SK-N-SH (cell line): ENCODE data around the gene NTPCR. TPM values are rescaled to one million over a fixed set of nuclear protein-coding genes. Genes with fewer than 3 reads are reported as not detected.

ENCODE experiments used
- CTCF ChIA-PET: fragments of 300-600, 350-600 bp; formaldehyde crosslinking; extraction: SDS; loops from one replicate; lab custom pipeline; 2021; lab: Yijun Ruan, JAX
- POLR2A ChIA-PET: fragments of 350-600 bp; sonication (Branson Sonifier 250); formaldehyde crosslinking; extraction: SDS; loops from one replicate; lab custom pipeline; 2020; ENCODE audit warnings: antibody characterized with exemption, inconsistent platforms; lab: Yijun Ruan, JAX
- DNase-seq: peaks from one replicate; pipeline ENCODE4 v3.0.0; 2012
- H2AFZ ChIP-seq: fragments of 200-600 bp; sonication (generic); 2 replicates; pipeline ENCODE4 v1.8.1; 2016; ENCODE audit warnings: antibody characterized with exemption, mild to moderate bottlenecking, low read depth
- H3F3A ChIP-seq: fragments of 200-600 bp; sonication (generic); replicated peaks from 2 replicates; pipeline ENCODE3; 2016; ENCODE audit warnings: antibody characterized with exemption, mild to moderate bottlenecking; ENCODE audit not compliant: insufficient read depth
- H3K27ac ChIP-seq, 2 experiments: fragments of 200-500 bp in 1 of 2; fragments of 200-600 bp in 1 of 2; sonication (Bioruptor generic) in 1 of 2; sonication (generic), shearing (Covaris generic) in 1 of 2; 2 replicates each; pipeline versions ENCODE4 v1.5.1 to v1.6.1; 2014 to 2016; ENCODE audit warnings: low read depth in 2 of 2, inconsistent platforms in 1 of 2, low read length in 1 of 2, mild to moderate bottlenecking in 1 of 2, mixed read lengths in 1 of 2
- H3K27me3 ChIP-seq: fragments of 200-600 bp; sonication (generic), shearing (Covaris generic); 2 replicates; pipeline ENCODE4 v1.6.1; 2016; ENCODE audit warnings: mixed run types; ENCODE audit not compliant: insufficient read depth
- H3K36me3 ChIP-seq, 2 experiments: fragments of 200-500 bp in 1 of 2; fragments of 200-600 bp in 1 of 2; sonication (Bioruptor generic) in 1 of 2; sonication (generic) in 1 of 2; replicated peaks in 1 of 2; 2 replicates each; pipeline versions ENCODE3 to v1.5.1; 2014 to 2016; ENCODE audit warnings: low read length in 1 of 2, mild to moderate bottlenecking in 1 of 2; ENCODE audit not compliant: insufficient read depth in 2 of 2, control insufficient read depth in 1 of 2
- H3K4me1 ChIP-seq, 2 experiments: fragments of 200-500 bp in 1 of 2; fragments of 200-600 bp in 1 of 2; sonication (Bioruptor generic) in 1 of 2; sonication (generic), shearing (Covaris generic) in 1 of 2; 2 replicates each; pipeline versions ENCODE4 v1.5.1 to v1.6.1; 2014 to 2016; ENCODE audit warnings: low read depth in 1 of 2, low read length in 1 of 2, mixed run types in 1 of 2; ENCODE audit not compliant: insufficient read depth in 2 of 2, control insufficient read depth in 1 of 2
- H3K4me2 ChIP-seq: fragments of 200-600 bp; sonication (generic), shearing (Covaris generic); 2 replicates; pipeline ENCODE4 v1.6.1; 2017; ENCODE audit warnings: mixed run types
- H3K4me3 ChIP-seq, 2 experiments: fragments of 200-500 bp in 1 of 2; fragments of 200-600 bp in 1 of 2; sonication (Bioruptor generic) in 1 of 2; sonication (generic), shearing (Covaris generic) in 1 of 2; 2 replicates each; pipeline versions ENCODE4 v1.5.1 to v1.8.1; 2014 to 2016; ENCODE audit warnings: low read depth in 2 of 2, inconsistent platforms in 1 of 2, low read length in 1 of 2, mild to moderate bottlenecking in 1 of 2, mixed read lengths in 1 of 2, moderate library complexity in 1 of 2
- H3K79me2 ChIP-seq: fragments of 200-600 bp; sonication (generic); 2 replicates; pipeline ENCODE4 v1.8.1; 2017; ENCODE audit warnings: mild to moderate bottlenecking; ENCODE audit not compliant: insufficient read depth
- H3K9ac ChIP-seq: fragments of 200-600 bp; sonication (generic); 2 replicates; pipeline ENCODE4 v1.6.1; 2017; ENCODE audit warnings: mixed run types
- H3K9me2 ChIP-seq: fragments of 200-600 bp; sonication (generic); 2 replicates; pipeline ENCODE4 v1.6.1; 2017; ENCODE audit warnings: mixed run types
- H3K9me3 ChIP-seq: fragments of 200-600 bp; sonication (generic); 2 replicates; pipeline ENCODE4 v1.6.1; 2017; ENCODE audit warnings: mixed run types, mild to moderate bottlenecking, moderate library complexity
- H4K20me1 ChIP-seq: fragments of 200-600 bp; sonication (generic); 2 replicates; pipeline ENCODE4 v1.6.1; 2017; ENCODE audit warnings: mild to moderate bottlenecking, mixed run types; ENCODE audit not compliant: insufficient read depth
- EP300 ChIP-seq, 2 experiments: IDR thresholded peaks; 2 replicates each; pipeline versions ENCODE4 v1.4.0 to v1.6.1; 2012; ENCODE audit warnings: borderline replicate concordance in 1 of 2, low read depth in 1 of 2, low read length in 1 of 2
- FOSL2 ChIP-seq: IDR thresholded peaks from 2 replicates; pipeline ENCODE4 v1.4.0; 2012; ENCODE audit warnings: low read depth, mild to moderate bottlenecking, moderate library complexity, borderline replicate concordance
- JUND ChIP-seq: IDR thresholded peaks from 2 replicates; pipeline ENCODE4 v1.4.0; 2012
- MAX ChIP-seq: IDR thresholded peaks from 2 replicates; pipeline ENCODE4 v1.4.0; 2012; ENCODE audit warnings: low read depth
- MEF2A ChIP-seq: IDR thresholded peaks from 2 replicates; pipeline ENCODE4 v1.4.0; 2012; ENCODE audit warnings: low read depth, borderline replicate concordance
- MXI1 ChIP-seq: IDR thresholded peaks from 2 replicates; pipeline ENCODE4 v1.6.1; 2012; ENCODE audit warnings: mild to moderate bottlenecking, low read depth, low read length, improper control_type of control experiment
- RXRA ChIP-seq: IDR thresholded peaks from 2 replicates; pipeline ENCODE4 v1.4.0; 2012; ENCODE audit warnings: low read depth, mild to moderate bottlenecking, borderline replicate concordance
- SMC3 ChIP-seq: IDR thresholded peaks from 2 replicates; pipeline ENCODE4 v1.6.1; 2012; ENCODE audit warnings: low read depth, low read length, improper control_type of control experiment
- TAF1 ChIP-seq: IDR thresholded peaks from 2 replicates; pipeline ENCODE4 v1.6.1; 2012; ENCODE audit warnings: low read depth, mild to moderate bottlenecking, low read length, moderate library complexity, borderline replicate concordance
- YY1 ChIP-seq: IDR thresholded peaks from 2 replicates; pipeline ENCODE4 v1.4.0; 2012; ENCODE audit warnings: low read depth, mild to moderate bottlenecking
- ZBTB33 ChIP-seq: IDR thresholded peaks from 2 replicates; pipeline ENCODE4 v1.4.0; 2012; ENCODE audit warnings: low read depth, borderline replicate concordance
- WGBS: methylation state at CpG from one replicate; pipeline ENCODE4 v1.1.6; 2017; ENCODE audit warnings: low lambda C conversion rate; 5-methylcytosine and 5-hydroxymethylcytosine counted together
- polyA plus RNA-seq, 3 experiments: library from polyadenylated mRNA; depleted of rRNA; stranded (reverse); fragments of >200 nt; gene quantifications; 2 replicates each; pipeline ENCODE4 v1.2.3, GENCODE V29; 2012

Gene NTPCR
- polyA plus RNA-seq, 1 of the 3 experiments (the other 2 are of a cell fraction) = 20.8 TPM

GRCh38 chr1:232901255-232901654, 49.2 kb upstream of the NTPCR start:
- Histone ChIP-seq H3K9ac (no peak overlapping the region), H3K27me3 (no peaks in the 10 kb centered on the region), H3K27ac (no peak overlapping the region), H2AFZ (no peak overlapping the region), H3K4me3 (no peak overlapping the region), H3K36me3 (no peaks in the 10 kb centered on the region), H4K20me1 (no peaks in the 10 kb centered on the region), H3F3A (no peaks in the 10 kb centered on the region), H3K4me2 (no peak overlapping the region), H3K9me2 (no peaks in the 10 kb centered on the region)
- CTCF ChIA-PET = no interaction called here
- POLR2A ChIA-PET = no interaction called here
- WGBS = 60% methylated on average over 4 of the region's 4 CpGs
- DNase-seq = no peak
- TF ChIP-seq TAF1 (no peak), RXRA (no peak), SMC3 (no peak), MXI1 (no peak), YY1 (no peak), MAX (no peak), FOSL2 (no peak), MEF2A (no peak)
- TF ChIP-seq, all 33 proteins: peak for 0
- Histone ChIP-seq H3K79me2 (no peaks in the 10 kb centered on the region), H3K4me1 (no peaks in the 10 kb centered on the region; a peak in 1 of 4 replicates), H3K9me3 (no peaks in the 10 kb centered on the region)

GRCh38 chr1:232902774-232903350, 47.5 kb upstream of the NTPCR start:
- H3K4me3 ChIP-seq = no peak overlapping the region
- no peaks in the 10 kb centered on the region for H3K9me2 ChIP-seq
- H3K4me1 ChIP-seq = no peaks in the 10 kb centered on the region; a peak in 1 of 4 replicates
- H3K9me3 ChIP-seq = no peaks in the 10 kb centered on the region
- H4K20me1 ChIP-seq = no peaks in the 10 kb centered on the region
- DNase-seq = no peak
- no peaks in the 10 kb centered on the region for H3K27me3 ChIP-seq
- WGBS = 36% methylated on average over 4 of the region's 4 CpGs
- TF ChIP-seq ZBTB33 = no peak
- no peak for TF ChIP-seq JUND
- no peak for TF ChIP-seq RXRA
- no peak for TF ChIP-seq EP300 (IDR thresholded peaks at IDR 0.05; ENCODE audit: borderline replicate concordance in 1 of 2, low read depth in 1 of 2, low read length in 1 of 2)
- no peak overlapping the region for H3K9ac ChIP-seq
- POLR2A ChIA-PET = no interaction called here
- CTCF ChIA-PET = interaction anchor here (0.6 kb wide), 1 partner anchor 66 kb away, joined by 3 read pairs; no protein-coding TSS in a partner anchor
- H3K36me3 ChIP-seq = no peaks in the 10 kb centered on the region
- no peak overlapping the region for H3K4me2 ChIP-seq
- no peak overlapping the region for H3K27ac ChIP-seq
- no peak overlapping the region for H2AFZ ChIP-seq
- no peaks in the 10 kb centered on the region for H3K79me2 ChIP-seq
- H3F3A ChIP-seq = no peaks in the 10 kb centered on the region
